Kidney (tissue), 14 donors: ENCODE results near the gene ADGRL2. TPM values are rescaled to one million over a fixed set of nuclear protein-coding genes. Genes with fewer than 3 reads are reported as not detected.

ENCODE experiments used
- DNase-seq, 5 donors: peaks; one replicate each; pipeline ENCODE4 v3.0.0-alpha.2; 2013 to 2020
- FAIRE-seq: peaks from 2 replicates; lab custom pipeline; 2012; peaks lifted over from hg19 to GRCh38; lab: Jason Lieb, UNC
- H3K27ac ChIP-seq, 2 donors: one replicate each; pipeline ENCODE4 v1.7.0; 2013; ENCODE audit warnings: low read depth in 2 of 2, low read length in 2 of 2, inconsistent platforms in 1 of 2
- H3K27me3 ChIP-seq: one replicate; pipeline ENCODE4 v1.7.1; 2013; ENCODE audit warnings: low read length, inconsistent platforms; ENCODE audit not compliant: control insufficient read depth, insufficient read depth
- H3K36me3 ChIP-seq, 3 donors: one replicate each; pipeline versions ENCODE4 v1.7.0 to v1.7.1; 2013; ENCODE audit warnings: low read length in 3 of 3, control low read depth in 1 of 3, inconsistent platforms in 1 of 3; ENCODE audit not compliant: insufficient read depth in 3 of 3, control insufficient read depth in 2 of 3
- H3K4me1 ChIP-seq, 3 donors: one replicate each; pipeline versions ENCODE4 v1.7.0 to v1.7.1; 2013; ENCODE audit warnings: low read length in 3 of 3, inconsistent platforms in 1 of 3, low read depth in 1 of 3; ENCODE audit not compliant: control insufficient read depth in 2 of 3, insufficient read depth in 2 of 3
- H3K4me3 ChIP-seq, 3 donors: one replicate each; pipeline versions ENCODE4 v1.7.0 to v1.8.1; 2013; ENCODE audit warnings: low read length in 3 of 3, control low read depth in 1 of 3, inconsistent platforms in 1 of 3
- H3K9ac ChIP-seq, 3 donors: one replicate each; pipeline versions ENCODE4 v1.7.0 to v1.7.1; 2013; ENCODE audit warnings: low read length in 3 of 3, control low read depth in 1 of 3, inconsistent platforms in 1 of 3
- H3K9me3 ChIP-seq, 3 donors: one replicate each; pipeline versions ENCODE4 v1.7.0 to v1.7.1; 2013; ENCODE audit warnings: low read length in 3 of 3, control low read depth in 1 of 3, inconsistent platforms in 1 of 3; ENCODE audit not compliant: control insufficient read depth in 2 of 3, insufficient read depth in 1 of 3
- intact Hi-C: fragments of 100-400 bp; cut with DNase I; formaldehyde crosslinking; loops from one replicate; pipeline ENCODE4 v1.11.1; 2022
- polyA plus RNA-seq: library from polyadenylated mRNA; stranded (reverse); fragments of 350-450 nt; fragmentation: Illumina TruSeq; extraction: RNeasy Lipid Tissue Mini Kit (QIAGEN cat#74804); gene quantifications from one replicate; pipeline ENCODE4 v1.2.3, GENCODE V29; 2014; ENCODE audit warnings: low read depth, low replicate concordance; ENCODE audit not compliant: insufficient read depth
- total RNA-seq: library from RNA; stranded (reverse); fragmentation: NEBNext Ultra II Directional; extraction: Animal tissue kit (Norgen Biotek cat#: 25700); gene quantifications from one replicate; pipeline ENCODE4 v1.2.1, GENCODE V29; 2021
- TF ChIP-seq, protein P1 (sequence below): IDR thresholded peaks from 3 replicates; pipeline ENCODE4 v1.5.1; 2012; ENCODE audit warnings: mild to moderate bottlenecking, moderate library complexity, borderline replicate concordance; ENCODE audit not compliant: insufficient read depth; ENCODE audit errors: extremely low read depth
- donor health status: control.
- donor health status: control.
- donor health status: control.
- donor health status: control.
- donor health status: control.
- donor health status: DM: yes; HTN: yes; CAD: no.
- donor health status: Normal renal cell carcinoma (clear cell type).

The ADGRL2 gene
- total and polyA plus RNA-seq, 2 donors from 2014 or later = 27.2 to 71.2 TPM

DNA sequence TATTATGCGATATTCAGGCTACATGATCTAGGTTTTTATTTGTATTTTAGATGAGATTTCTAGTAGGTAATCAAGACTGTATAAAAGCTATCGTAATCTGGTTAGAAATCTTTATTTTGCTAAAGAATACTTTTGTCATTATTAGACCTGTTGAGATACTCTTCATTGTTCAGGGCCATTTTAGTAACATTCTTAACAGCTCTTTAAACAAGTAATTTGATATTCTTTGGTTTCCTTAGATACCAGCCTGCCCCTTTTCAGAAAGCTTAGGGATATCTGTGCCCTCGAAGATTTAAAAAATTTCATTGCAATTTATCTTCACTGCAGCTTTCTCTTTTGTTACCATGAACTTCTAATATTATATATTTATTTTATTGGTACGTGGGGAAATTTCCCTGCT lies 18.9 kb downstream of the ADGRL2 start:
- H3K27ac ChIP-seq = no peak overlapping the region
- H3K27me3 ChIP-seq = no peaks in the 10 kb centered on the region
- H3K4me3 ChIP-seq = no peak overlapping the region
- H3K9me3 ChIP-seq = no peaks in the 10 kb centered on the region
- no peaks in the 10 kb centered on the region for H3K4me1 ChIP-seq
- H3K9ac ChIP-seq = no peak overlapping the region
- no peaks in the 10 kb centered on the region for H3K36me3 ChIP-seq
- intact Hi-C loops = no loop called here
- TF ChIP-seq, protein P1, sequence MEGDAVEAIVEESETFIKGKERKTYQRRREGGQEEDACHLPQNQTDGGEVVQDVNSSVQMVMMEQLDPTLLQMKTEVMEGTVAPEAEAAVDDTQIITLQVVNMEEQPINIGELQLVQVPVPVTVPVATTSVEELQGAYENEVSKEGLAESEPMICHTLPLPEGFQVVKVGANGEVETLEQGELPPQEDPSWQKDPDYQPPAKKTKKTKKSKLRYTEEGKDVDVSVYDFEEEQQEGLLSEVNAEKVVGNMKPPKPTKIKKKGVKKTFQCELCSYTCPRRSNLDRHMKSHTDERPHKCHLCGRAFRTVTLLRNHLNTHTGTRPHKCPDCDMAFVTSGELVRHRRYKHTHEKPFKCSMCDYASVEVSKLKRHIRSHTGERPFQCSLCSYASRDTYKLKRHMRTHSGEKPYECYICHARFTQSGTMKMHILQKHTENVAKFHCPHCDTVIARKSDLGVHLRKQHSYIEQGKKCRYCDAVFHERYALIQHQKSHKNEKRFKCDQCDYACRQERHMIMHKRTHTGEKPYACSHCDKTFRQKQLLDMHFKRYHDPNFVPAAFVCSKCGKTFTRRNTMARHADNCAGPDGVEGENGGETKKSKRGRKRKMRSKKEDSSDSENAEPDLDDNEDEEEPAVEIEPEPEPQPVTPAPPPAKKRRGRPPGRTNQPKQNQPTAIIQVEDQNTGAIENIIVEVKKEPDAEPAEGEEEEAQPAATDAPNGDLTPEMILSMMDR = no peak
- no peak for FAIRE-seq
- DNase-seq = no peak

DNA sequence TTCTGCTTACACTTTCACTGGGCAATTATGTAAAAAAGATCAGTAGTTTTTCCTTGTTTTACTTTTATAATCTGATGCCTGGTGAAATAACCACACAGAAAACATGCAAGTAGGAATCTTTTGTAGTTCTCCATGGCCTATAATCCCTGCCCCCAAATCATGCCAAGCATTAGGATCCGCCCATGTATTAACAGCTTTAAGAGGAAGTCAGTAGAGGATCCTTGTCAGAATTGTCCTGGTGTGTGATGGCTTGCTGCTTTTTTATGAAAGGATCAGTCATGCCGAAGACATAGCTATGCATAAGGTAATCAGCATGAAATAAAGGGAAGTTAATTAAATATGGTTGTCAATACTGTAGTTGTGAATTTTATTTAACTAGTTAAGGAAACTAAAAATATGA lies 20.0 kb downstream of the ADGRL2 start:
- Histone ChIP-seq H3K27ac (no peak overlapping the region), H3K9ac (no peak overlapping the region), H3K9me3 (no peaks in the 10 kb centered on the region), H3K36me3 (no peaks in the 10 kb centered on the region), H3K4me3 (no peak overlapping the region), H3K27me3 (no peaks in the 10 kb centered on the region), H3K4me1 (no peaks in the 10 kb centered on the region)
- TF ChIP-seq, protein P1 = no peak
- no peak for FAIRE-seq
- intact Hi-C loops = no loop called here
- no peak for DNase-seq

DNA sequence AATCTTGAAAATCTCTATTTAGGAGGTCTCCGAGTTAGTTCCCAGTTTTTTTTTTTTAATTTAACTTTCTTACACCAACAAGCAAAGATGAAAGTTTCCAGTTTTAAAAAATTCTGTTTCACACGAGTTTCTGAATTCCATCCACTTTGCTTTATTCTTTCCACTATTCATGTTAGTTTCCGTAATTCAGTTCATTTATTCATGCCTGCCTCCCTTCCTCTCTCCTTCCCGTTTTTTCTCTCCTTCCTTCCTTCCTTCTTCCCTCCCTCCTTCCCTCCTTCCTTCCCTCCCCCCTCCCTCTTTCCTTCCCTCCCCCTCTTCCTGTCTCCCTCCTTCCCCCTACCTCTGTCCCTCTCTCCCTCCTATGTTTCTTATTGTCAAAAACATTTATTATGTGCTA lies 22.3 kb downstream of the ADGRL2 start:
- no peaks in the 10 kb centered on the region for H3K9me3 ChIP-seq
- no peaks in the 10 kb centered on the region for H3K27me3 ChIP-seq
- no peaks in the 10 kb centered on the region for H3K36me3 ChIP-seq
- H3K4me3 ChIP-seq = no peak overlapping the region
- FAIRE-seq (no peak), DNase-seq (no peak)
- no peak overlapping the region for H3K9ac ChIP-seq
- TF ChIP-seq, protein P1 = no peak
- H3K27ac ChIP-seq = no peak overlapping the region
- intact Hi-C loops = no loop called here
- H3K4me1 ChIP-seq = no peaks in the 10 kb centered on the region

DNA sequence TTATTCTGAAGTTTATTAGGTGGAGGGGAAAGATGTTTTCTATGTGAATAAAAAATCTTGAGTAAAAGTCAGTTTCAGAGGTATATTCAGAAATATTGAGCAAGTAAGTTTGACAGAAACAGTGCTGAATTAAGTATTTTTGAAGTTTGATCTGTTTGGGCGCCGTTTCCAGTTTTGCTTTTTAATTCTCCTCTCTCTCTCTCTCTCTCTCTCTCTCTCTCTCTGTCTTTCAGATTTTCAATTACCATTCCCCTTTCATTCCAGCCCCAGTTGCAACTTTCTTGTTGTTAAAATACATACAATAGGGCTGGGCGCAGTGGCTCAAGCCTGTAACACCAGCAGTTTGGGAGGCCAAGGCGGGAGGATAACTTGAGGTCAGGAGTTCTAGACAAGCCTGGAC lies 24.0 kb downstream of the ADGRL2 start:
- no peak for FAIRE-seq

More for the DNA sequence above, 24.0 kb downstream of the ADGRL2 start:
- Histone ChIP-seq H3K9ac (no peak overlapping the region), H3K36me3 (no peaks in the 10 kb centered on the region), H3K27me3 (no peaks in the 10 kb centered on the region), H3K9me3 (no peaks in the 10 kb centered on the region), H3K27ac (no peak overlapping the region), H3K4me3 (no peak overlapping the region), H3K4me1 (no peaks in the 10 kb centered on the region)
- DNase-seq = no peak
- TF ChIP-seq, protein P1 = no peak
- intact Hi-C loops = no loop called here
